GM23248 (cell line): ENCODE measurements around the gene NAA16. TPM values are rescaled to one million over a fixed set of nuclear protein-coding genes. Genes with fewer than 3 reads are reported as not detected.

Source experiments
- DNase-seq: peaks from one replicate; pipeline ENCODE4 v3.0.0-alpha.2; 2015
- H2AFZ ChIP-seq: fragments of 200-600 bp; sonication (generic); 2 replicates; pipeline ENCODE4 v1.6.1; 2016; ENCODE audit warnings: antibody characterized with exemption
- H3F3A ChIP-seq: fragments of 200-600 bp; sonication (generic); 2 replicates; pipeline ENCODE4 v1.6.1; 2016; ENCODE audit warnings: mild to moderate bottlenecking, antibody characterized with exemption, mixed run types; ENCODE audit not compliant: insufficient read depth
- H3K27ac ChIP-seq: fragments of 200-600 bp; sonication (generic); 2 replicates; pipeline ENCODE4 v1.5.1; 2016; ENCODE audit warnings: mild to moderate bottlenecking
- H3K27me3 ChIP-seq: fragments of 200-600 bp; sonication (generic); replicated peaks from 2 replicates; pipeline ENCODE4 v1.6.1; 2016; ENCODE audit warnings: mild to moderate bottlenecking; ENCODE audit not compliant: insufficient read depth
- H3K36me3 ChIP-seq: fragments of 200-600 bp; sonication (generic); 2 replicates; pipeline ENCODE4 v1.6.1; 2016; ENCODE audit warnings: low read depth, mild to moderate bottlenecking
- H3K4me1 ChIP-seq: fragments of 200-600 bp; sonication (generic); 2 replicates; pipeline ENCODE4 v1.6.1; 2016; ENCODE audit warnings: mild to moderate bottlenecking; ENCODE audit not compliant: insufficient read depth
- H3K4me2 ChIP-seq: fragments of 200-600 bp; sonication (generic); one replicate; pipeline ENCODE4 v1.6.1; 2016; ENCODE audit warnings: mild to moderate bottlenecking; ENCODE audit not compliant: unreplicated experiment
- H3K4me3 ChIP-seq: fragments of 200-600 bp; sonication (generic); 2 replicates; pipeline ENCODE4 v1.5.1; 2016; ENCODE audit warnings: mild to moderate bottlenecking
- H3K79me2 ChIP-seq: fragments of 200-600 bp; sonication (generic); 2 replicates; pipeline ENCODE4 v1.6.1; 2016; ENCODE audit warnings: mild to moderate bottlenecking; ENCODE audit not compliant: insufficient read depth
- H3K9ac ChIP-seq: fragments of 200-600 bp; sonication (generic); 2 replicates; pipeline ENCODE4 v1.6.1; 2016; ENCODE audit warnings: mild to moderate bottlenecking
- H3K9me2 ChIP-seq: fragments of 200-600 bp; sonication (generic); 2 replicates; pipeline ENCODE4 v1.6.1; 2016; ENCODE audit warnings: mixed run types, mild to moderate bottlenecking, moderate library complexity; ENCODE audit not compliant: insufficient read depth
- H3K9me3 ChIP-seq: fragments of 200-600 bp; sonication (generic); one replicate; pipeline ENCODE4 v1.6.1; 2017; ENCODE audit warnings: low read depth
- H4K20me1 ChIP-seq: fragments of 200-600 bp; sonication (generic); 2 replicates; pipeline ENCODE4 v1.6.0; 2016; ENCODE audit not compliant: insufficient read depth
- EZH2 ChIP-seq: fragments of 200-600 bp; sonication (generic); IDR thresholded peaks from 2 replicates; pipeline ENCODE4 v1.6.1; 2018; ENCODE audit warnings: antibody characterized with exemption, mild to moderate bottlenecking; ENCODE audit not compliant: insufficient read depth, poor library complexity, severe bottlenecking
- EZH2phosphoT487 ChIP-seq: fragments of 200-600 bp; sonication (generic); IDR thresholded peaks from 2 replicates; pipeline ENCODE4 v1.6.1; 2018; ENCODE audit warnings: antibody characterized with exemption, moderate library complexity, mild to moderate bottlenecking, low read depth; ENCODE audit not compliant: insufficient read depth
- WGBS, 2 experiments: methylation state at CpG; one replicate each; pipeline ENCODE4 v1.1.6; 2015 to 2017; ENCODE audit warnings: low lambda C conversion rate in 2 of 2, low coverage in 1 of 2; ENCODE audit errors: missing lambda C conversion rate in 2 of 2; 5-methylcytosine and 5-hydroxymethylcytosine counted together
- in situ Hi-C: fragments of 300-500 bp; cut with MboI; formaldehyde crosslinking; loops from 2 replicates; pipeline ENCODE4 v1.15.0; 2020
- polyA plus RNA-seq: library from polyadenylated mRNA; unstranded; fragments of >200 nt; fragmentation: Nextera tagmentation; extraction: Ambion mirVana; gene quantifications from 2 replicates; pipeline ENCODE4 v1.2.1, GENCODE V29; 2016
- total RNA-seq: library from RNA; depleted of rRNA; stranded (reverse); fragments of >200 nt; shearing (Covaris generic); gene quantifications from 2 replicates; pipeline ENCODE4 v1.2.3, GENCODE V29; 2014

NAA16 gene
- total and polyA plus RNA-seq, 2 experiments from 2014 or later: 7.6 to 9.5 TPM

DNA sequence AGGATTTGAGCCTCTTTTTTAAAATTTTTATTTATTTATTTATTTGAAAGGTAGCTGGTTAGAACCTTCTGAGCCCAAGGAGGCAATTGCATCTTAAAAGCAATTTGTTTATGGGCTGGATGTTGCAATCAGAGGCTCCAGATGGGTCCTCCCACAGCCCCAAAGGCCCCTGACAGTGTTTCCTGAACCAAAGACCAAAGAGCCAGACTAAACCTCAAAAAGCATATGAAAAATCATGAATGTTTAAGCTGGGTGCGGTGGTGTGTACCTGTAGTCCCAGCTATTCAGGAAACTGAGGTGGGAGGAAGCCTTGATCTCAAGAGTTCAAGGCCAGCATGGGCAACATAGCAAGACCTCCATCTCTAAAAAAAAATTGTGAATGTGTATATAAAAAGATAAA lies 78.5 kb downstream of the NAA16 start:
- TF ChIP-seq EZH2 (no peak), EZH2phosphoT487 (no peak)
- H3K27me3 ChIP-seq: no peaks in the 10 kb centered on the region
- DNase-seq: no peak
- no peaks in the 10 kb centered on the region for H3K4me1 ChIP-seq
- H3K4me3 ChIP-seq: no peak overlapping the region
- H3F3A ChIP-seq: no peaks in the 10 kb centered on the region
- no peak overlapping the region for H3K4me2 ChIP-seq
- 12 to 15% methylated on average over 1 of the region's 1 CpG for WGBS, 2 experiments
- no peaks in the 10 kb centered on the region for H3K9me3 ChIP-seq
- in situ Hi-C loops: no loop called here
- no peak overlapping the region for H3K27ac ChIP-seq
- H3K79me2 ChIP-seq: no peaks in the 10 kb centered on the region
- no peaks in the 10 kb centered on the region for H3K36me3 ChIP-seq
- no peak overlapping the region for H3K9ac ChIP-seq
- no peaks in the 10 kb centered on the region for H3K9me2 ChIP-seq
- no peak overlapping the region for H2AFZ ChIP-seq
- H4K20me1 ChIP-seq: no peaks in the 10 kb centered on the region

DNA sequence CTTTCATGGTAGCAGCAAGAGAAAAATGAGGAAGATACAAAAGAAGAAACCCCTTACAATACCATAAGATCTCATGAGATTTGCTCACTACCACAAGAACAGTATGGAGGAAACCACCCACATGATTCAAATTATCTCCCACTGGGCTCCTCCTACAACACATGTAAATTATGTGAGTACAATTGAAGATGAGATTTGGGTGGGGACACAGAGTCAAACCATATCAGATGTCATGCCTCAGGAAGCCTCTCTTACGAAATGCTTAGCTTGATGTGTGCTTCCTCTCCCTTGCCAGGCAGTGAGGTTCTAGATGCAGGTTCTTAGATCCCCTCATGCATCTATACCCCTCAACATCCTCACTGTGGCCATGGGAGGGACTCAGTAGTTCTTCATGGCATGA lies 83.1 kb downstream of the NAA16 start:
- Histone ChIP-seq H3K79me2 (no peaks in the 10 kb centered on the region), H3K27ac (no peak overlapping the region), H3K9ac (no peak overlapping the region), H3F3A (no peaks in the 10 kb centered on the region), H3K4me1 (peaks cover 4% of the 10 kb centered on the region; the same call in 1 of the 2 replicates), H3K9me3 (no peaks in the 10 kb centered on the region), H3K27me3 (no peaks in the 10 kb centered on the region), H4K20me1 (no peaks in the 10 kb centered on the region), H3K4me3 (no peak overlapping the region), H3K4me2 (no peak overlapping the region), H2AFZ (no peak overlapping the region), H3K36me3 (no peaks in the 10 kb centered on the region), H3K9me2 (no peaks in the 10 kb centered on the region)
- in situ Hi-C loops: loop anchor here (10.0 kb wide), 1 partner anchor 721 kb away; no protein-coding TSS in a partner anchor
- WGBS, 2 experiments: 90 to 92% methylated on average over 1 of the region's 1 CpG
- DNase-seq: no peak
- no peak for TF ChIP-seq EZH2phosphoT487
- no peak for TF ChIP-seq EZH2

DNA sequence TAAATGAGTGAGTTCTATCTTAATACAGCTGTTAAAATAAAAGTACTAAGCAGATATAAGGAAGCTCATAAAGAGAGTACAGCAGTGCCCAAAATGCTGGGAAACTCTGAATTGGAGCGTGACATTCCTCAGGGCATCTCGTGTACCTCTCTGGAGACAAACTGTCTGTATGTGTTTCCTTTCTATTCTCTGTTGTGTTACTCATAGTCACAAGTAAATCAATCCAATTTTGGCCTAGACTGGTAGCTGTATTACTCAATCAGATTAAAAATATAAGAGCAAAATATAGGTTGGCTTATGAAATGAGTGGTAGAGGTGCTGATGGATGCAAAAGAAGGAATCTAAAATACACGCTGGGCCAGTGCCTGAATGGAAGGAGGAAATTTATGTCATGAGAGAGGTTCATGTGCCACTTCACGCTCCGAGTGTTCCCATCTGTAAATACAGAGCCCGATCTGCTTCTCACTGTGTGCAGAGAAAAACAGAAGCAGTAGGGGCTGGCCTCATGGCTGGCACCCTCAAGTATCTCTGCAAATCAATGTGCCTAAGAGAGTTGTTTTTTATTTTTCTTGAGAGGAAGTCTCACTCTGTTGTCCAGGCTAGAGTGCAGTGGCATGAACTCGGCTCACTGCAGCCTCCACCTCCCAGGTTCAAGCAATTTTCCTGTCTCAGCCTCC lies 87.6 kb downstream of the NAA16 start:
- in situ Hi-C loops: loop anchor here (10.0 kb wide), 1 partner anchor 716 kb away; no protein-coding TSS in a partner anchor
- Histone ChIP-seq H3K4me3 (no peak overlapping the region), H3K27me3 (no peaks in the 10 kb centered on the region), H3K79me2 (no peaks in the 10 kb centered on the region), H3K9ac (no peak overlapping the region), H3K4me2 (no peak overlapping the region), H4K20me1 (no peaks in the 10 kb centered on the region), H3F3A (no peaks in the 10 kb centered on the region), H3K9me3 (no peaks in the 10 kb centered on the region), H3K27ac (peak overlapping the region; percentile 31; the same call in 1 of the 2 replicates), H3K4me1 (peaks cover 4% of the 10 kb centered on the region; the same call in 1 of the 2 replicates), H3K36me3 (no peaks in the 10 kb centered on the region), H3K9me2 (no peaks in the 10 kb centered on the region), H2AFZ (peak overlapping the region; percentile 41; the same call in 1 of the 2 replicates)
- DNase-seq: peak; percentile 74
- TF ChIP-seq EZH2phosphoT487: no peak
- no peak for TF ChIP-seq EZH2
- WGBS, 2 experiments: 40 to 42% methylated on average over 7 of the region's 7 CpGs

DNA sequence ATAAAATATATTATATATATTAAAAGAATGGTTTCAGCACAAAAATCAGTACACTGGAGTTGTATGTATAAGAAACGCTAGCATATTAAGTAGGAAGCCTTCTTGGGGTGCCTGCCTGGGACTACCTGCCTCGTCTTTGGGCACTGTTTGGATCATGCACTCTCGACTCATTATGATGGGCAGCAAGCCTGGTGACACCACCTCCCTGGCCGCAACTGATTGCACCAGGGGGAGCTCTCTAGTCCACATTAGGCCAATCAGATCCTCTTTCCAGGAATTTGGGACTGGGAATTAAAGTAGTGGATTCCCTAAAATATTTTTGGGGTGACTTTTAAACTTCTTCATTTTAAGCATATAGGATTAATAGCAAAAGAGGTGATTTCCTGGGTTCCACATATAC lies 90.3 kb downstream of the NAA16 start:
- H3F3A ChIP-seq: no peaks in the 10 kb centered on the region
- 64 to 67% methylated on average over 4 of the region's 4 CpGs for WGBS, 2 experiments
- no peak overlapping the region for H3K4me3 ChIP-seq
- in situ Hi-C loops: no loop called here
- no peak overlapping the region for H3K4me2 ChIP-seq
- no peaks in the 10 kb centered on the region for H3K27me3 ChIP-seq
- H3K9me3 ChIP-seq: no peaks in the 10 kb centered on the region
- DNase-seq: no peak
- no peaks in the 10 kb centered on the region for H4K20me1 ChIP-seq
- no peak overlapping the region for H3K27ac ChIP-seq
- no peaks in the 10 kb centered on the region for H3K79me2 ChIP-seq
- H3K36me3 ChIP-seq: no peaks in the 10 kb centered on the region
- peaks cover 4% of the 10 kb centered on the region; the same call in 1 of the 2 replicates for H3K4me1 ChIP-seq
- H3K9me2 ChIP-seq: no peaks in the 10 kb centered on the region
- TF ChIP-seq EZH2 (no peak), EZH2phosphoT487 (no peak)
- H3K9ac ChIP-seq: no peak overlapping the region
- no peak overlapping the region for H2AFZ ChIP-seq
